ENCODE data around the gene SLC38A8.
A peak's percentile ranks its signal among the peaks of the same experiment; 100 is the strongest.

DNA sequence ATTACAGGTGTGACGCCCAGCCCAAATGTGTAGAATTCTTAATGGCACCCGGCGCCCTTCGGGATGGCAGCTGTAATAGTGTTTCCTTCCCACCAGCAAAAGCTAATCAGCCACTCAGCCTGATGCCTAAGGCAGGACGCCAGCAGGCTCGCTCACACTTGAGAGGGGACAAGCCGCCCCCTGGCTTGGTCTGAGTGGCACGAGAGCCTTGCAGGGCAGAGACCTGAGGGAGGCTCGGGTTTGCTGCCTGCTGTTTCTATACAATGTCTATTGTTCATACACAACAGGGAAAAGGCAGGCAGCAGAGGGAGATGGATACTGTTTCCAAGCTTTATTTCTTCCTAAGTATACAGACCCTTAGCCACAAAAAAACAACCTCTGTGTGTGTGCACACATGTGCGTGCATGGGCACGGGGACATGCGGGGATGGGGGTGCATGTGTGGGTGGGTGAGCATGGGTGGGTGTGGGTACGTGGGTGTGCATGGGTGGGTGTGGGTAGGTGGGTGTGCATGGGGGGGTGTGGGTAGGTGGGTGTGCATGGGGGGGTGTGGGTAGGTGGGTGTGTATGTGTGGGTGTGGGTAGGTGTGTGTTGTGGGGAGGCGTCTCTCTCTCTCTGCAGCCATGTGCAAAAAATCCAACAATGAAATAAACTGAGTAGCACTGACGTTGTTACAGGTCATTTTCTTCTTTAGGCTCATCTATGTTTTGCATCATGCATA is 10.0 kb downstream of the SLC38A8 start:
- TF ChIP-seq EP300 (IDR thresholded peaks at IDR 0.05; ENCODE audit: borderline replicate concordance) = peak; percentile 88
- TF ChIP-seq, protein P1, sequence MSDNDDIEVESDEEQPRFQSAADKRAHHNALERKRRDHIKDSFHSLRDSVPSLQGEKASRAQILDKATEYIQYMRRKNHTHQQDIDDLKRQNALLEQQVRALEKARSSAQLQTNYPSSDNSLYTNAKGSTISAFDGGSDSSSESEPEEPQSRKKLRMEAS (IDR thresholded peaks at IDR 0.05) = no peak; the same call in 1 of the 2 replicates
